Common myeloid progenitor, CD34-positive (primary cell): ENCODE data around the gene UST.

Source experiments
- CTCF ChIA-PET: fragments of 350-600 bp; sonication (Branson Sonifier 250); formaldehyde crosslinking; loops from one replicate; lab custom pipeline; 2021; ENCODE audit warnings: antibody characterized with exemption; lab: Charles Lee
- POLR2A ChIA-PET: fragments of 350-600 bp; sonication (Branson Sonifier 250); formaldehyde crosslinking; loops from one replicate; lab custom pipeline; 2021; ENCODE audit warnings: antibody characterized with exemption; lab: Charles Lee
- DNase-seq, 3 donors: peaks; one replicate each; pipeline versions ENCODE4 v3.0.0 to v3.0.0-alpha.2; 2013
- H3K27ac ChIP-seq, 2 experiments: 1 replicate in 1 of 2; 2 replicates in 1 of 2; pipeline ENCODE4 v1.7.0; 2013; ENCODE audit warnings: inconsistent platforms in 2 of 2, low read length in 2 of 2, mild to moderate bottlenecking in 2 of 2, low read depth in 1 of 2, moderate library complexity in 1 of 2; ENCODE audit not compliant: severe bottlenecking in 2 of 2, insufficient read depth in 1 of 2, poor library complexity in 1 of 2
- H3K27me3 ChIP-seq, 5 experiments: replicated peaks in 2 of 5; 1 replicate in 3 of 5; 2 replicates in 2 of 5; pipeline versions ENCODE4 v1.6.1 to v1.7.0; 2013; ENCODE audit warnings: low read length in 4 of 5, mild to moderate bottlenecking in 2 of 5, moderate library complexity in 2 of 5, inconsistent platforms in 1 of 5; ENCODE audit not compliant: insufficient read depth in 5 of 5, control insufficient read depth in 4 of 5
- H3K36me3 ChIP-seq, 4 experiments: 1 replicate in 2 of 4; 2 replicates in 2 of 4; pipeline versions ENCODE4 v1.6.1 to v1.7.0; 2013; ENCODE audit warnings: low read length in 3 of 4, control low read depth in 1 of 4, mild to moderate bottlenecking in 1 of 4; ENCODE audit not compliant: control insufficient read depth in 4 of 4, insufficient read depth in 4 of 4
- H3K4me1 ChIP-seq, 4 experiments: 1 replicate in 3 of 4; 2 replicates in 1 of 4; pipeline versions ENCODE4 v1.6.1 to v1.7.1; 2013; ENCODE audit warnings: low read length in 3 of 4, mild to moderate bottlenecking in 3 of 4, control low read depth in 1 of 4, inconsistent platforms in 1 of 4, moderate library complexity in 1 of 4; ENCODE audit not compliant: control insufficient read depth in 4 of 4, insufficient read depth in 4 of 4; ENCODE audit errors: control extremely low read depth in 1 of 4
- H3K4me3 ChIP-seq, 7 experiments: 1 replicate in 4 of 7; 2 replicates in 3 of 7; pipeline versions ENCODE4 v1.5.1 to v1.7.0; 2013; ENCODE audit warnings: mild to moderate bottlenecking in 7 of 7, low read length in 6 of 7, moderate library complexity in 6 of 7, inconsistent platforms in 2 of 7, low read depth in 2 of 7, control low read depth in 1 of 7; ENCODE audit not compliant: insufficient read depth in 4 of 7, control insufficient read depth in 1 of 7; ENCODE audit errors: extremely low read depth in 1 of 7
- H3K9me3 ChIP-seq, 5 experiments: 1 replicate in 4 of 5; 2 replicates in 1 of 5; pipeline versions ENCODE4 v1.6.1 to v1.7.1; 2013; ENCODE audit warnings: low read length in 4 of 5, mild to moderate bottlenecking in 2 of 5, inconsistent platforms in 1 of 5, low read depth in 1 of 5, moderate library complexity in 1 of 5; ENCODE audit not compliant: control insufficient read depth in 4 of 5, insufficient read depth in 2 of 5; ENCODE audit errors: control extremely low read depth in 1 of 5
- WGBS: methylation state at CpG from one replicate; pipeline ENCODE4 v1.1.5; 2013; ENCODE audit not compliant: insufficient coverage; 5-methylcytosine and 5-hydroxymethylcytosine counted together

The UST gene

GRCh38 chr6:149079911-149080491, 333.2 kb downstream of the UST start:
- no peak overlapping the region for H3K4me3 ChIP-seq
- CTCF ChIA-PET: interaction anchor here (0.8 to 2.6 kb wide), 11 partner anchors 11 to 352 kb away, joined by 3 to 17 read pairs (median 5); no protein-coding TSS in a partner anchor
- peaks cover 15 to 62% (median 28%) of the 10 kb centered on the region in 4 experiments for H3K4me1 ChIP-seq
- H3K9me3 ChIP-seq: no peaks in the 10 kb centered on the region
- H3K27ac ChIP-seq: no peak overlapping the region
- peak in 2 of 3 donors; percentile 47 to 50 for DNase-seq
- H3K36me3 ChIP-seq: no peaks in the 10 kb centered on the region
- POLR2A ChIA-PET: interaction anchor here (0.7 to 1.0 kb wide), 2 partner anchors 14 to 48 kb away, joined by 3 read pairs; no protein-coding TSS in a partner anchor
- no peaks in the 10 kb centered on the region for H3K27me3 ChIP-seq
- 89% methylated on average over 5 of the region's 6 CpGs for WGBS

DNA sequence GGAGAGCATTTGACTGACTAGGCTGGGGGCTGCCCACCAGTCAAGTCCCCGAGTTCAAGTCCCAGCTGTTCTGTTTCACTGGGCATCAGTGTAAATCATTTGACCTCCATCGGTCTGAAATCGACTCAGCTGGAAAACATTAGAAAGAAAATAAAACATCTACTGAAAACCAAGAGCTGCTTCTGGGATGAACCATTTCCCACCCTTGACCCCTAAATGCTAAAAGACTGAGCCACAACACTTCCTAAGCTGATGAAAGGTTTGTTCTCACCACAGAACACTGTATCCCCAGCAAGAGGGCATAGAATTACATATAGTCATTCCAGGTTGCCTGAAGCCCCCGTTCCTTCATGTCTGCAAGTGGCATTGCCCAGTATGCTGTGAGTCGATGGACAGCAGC, 333.7 kb downstream of the UST start:
- Histone ChIP-seq H3K9me3 (no peaks in the 10 kb centered on the region), H3K27me3 (no peaks in the 10 kb centered on the region), H3K4me3 (no peak overlapping the region), H3K4me1 (peaks cover 11 to 60% (median 25%) of the 10 kb centered on the region in 4 experiments), H3K36me3 (no peaks in the 10 kb centered on the region), H3K27ac (no peak overlapping the region)
- ChIA-PET POLR2A (interaction anchor here (0.7 to 1.0 kb wide), 2 partner anchors 14 to 49 kb away, joined by 3 read pairs; no protein-coding TSS in a partner anchor), CTCF (interaction anchor here (0.8 to 2.6 kb wide), 12 partner anchors 9 to 351 kb away, joined by 3 to 17 read pairs (median 5); no protein-coding TSS in a partner anchor)
- WGBS: 99% methylated on average over 5 of the region's 5 CpGs
- DNase-seq: no peak

DNA sequence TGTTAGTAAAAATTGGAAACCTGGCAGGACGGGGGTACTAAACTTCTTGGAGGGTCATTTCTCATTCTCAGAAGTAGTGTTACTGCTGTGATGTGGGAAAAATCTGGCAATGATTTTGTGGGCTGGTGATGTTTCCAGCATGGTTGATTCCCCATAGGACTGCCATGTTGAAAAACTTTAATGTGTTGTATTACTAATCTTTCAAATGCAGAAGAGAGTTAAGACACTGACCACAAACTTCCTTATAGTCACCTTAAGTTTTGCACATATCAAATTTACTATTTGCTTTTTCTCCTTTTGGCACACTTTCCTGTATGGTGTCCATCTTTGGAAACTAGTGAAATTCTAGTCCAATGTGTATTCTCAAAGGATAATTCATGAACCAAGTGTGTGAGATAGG, 334.5 kb downstream of the UST start:
- CTCF ChIA-PET: interaction anchor here (1.1 to 2.6 kb wide), 7 partner anchors 8 to 351 kb away, joined by 3 to 17 read pairs (median 5); no protein-coding TSS in a partner anchor

GRCh38 chr6:149082320-149082719, 335.5 kb downstream of the UST start:
- 0% methylated on average over 3 of the region's 6 CpGs for WGBS
- Histone ChIP-seq H3K27me3 (no peaks in the 10 kb centered on the region), H3K4me3 (no peak overlapping the region), H3K9me3 (no peaks in the 10 kb centered on the region), H3K36me3 (no peaks in the 10 kb centered on the region), H3K4me1 (peaks cover 10 to 53% (median 18%) of the 10 kb centered on the region in 4 experiments), H3K27ac (no peak overlapping the region)
- POLR2A ChIA-PET: interaction anchor here (0.7 kb wide), 1 partner anchor 240 kb away, joined by 3 read pairs; no protein-coding TSS in a partner anchor
- CTCF ChIA-PET: interaction anchor here (0.6 to 2.0 kb wide), 23 partner anchors 9 to 435 kb away, joined by 3 to 11 read pairs (median 3); no protein-coding TSS in a partner anchor
- DNase-seq: peak; percentile 82 to 90 (median 88)

More for the DNA sequence above, 334.5 kb downstream of the UST start:
- Histone ChIP-seq H3K27ac (no peak overlapping the region), H3K4me1 (peaks cover 10 to 53% (median 18%) of the 10 kb centered on the region in 4 experiments), H3K4me3 (no peak overlapping the region), H3K9me3 (no peaks in the 10 kb centered on the region), H3K27me3 (no peaks in the 10 kb centered on the region), H3K36me3 (no peaks in the 10 kb centered on the region)
- POLR2A ChIA-PET: no interaction called here
- peak in 2 of 3 donors; percentile 31 to 53 for DNase-seq
- WGBS: 75% methylated on average over 1 of the region's 1 CpG

- CTCF ChIA-PET: interaction anchor here (0.6 to 2.5 kb wide), 6 partner anchors 9 to 433 kb away, joined by 3 to 13 read pairs (median 6); no protein-coding TSS in a partner anchor
- no peaks in the 10 kb centered on the region for H3K27me3 ChIP-seq
- H3K27ac ChIP-seq: no peak overlapping the region
- H3K36me3 ChIP-seq: no peaks in the 10 kb centered on the region
- DNase-seq: no peak
- H3K9me3 ChIP-seq: no peaks in the 10 kb centered on the region
- no peak overlapping the region for H3K4me3 ChIP-seq
- peaks cover 10 to 53% (median 18%) of the 10 kb centered on the region in 4 experiments for H3K4me1 ChIP-seq
- POLR2A ChIA-PET: interaction anchor here (1.3 kb wide), 1 partner anchor 56 kb away, joined by 3 read pairs; no protein-coding TSS in a partner anchor
Measured at GRCh38 chr6:149084026-149084425, 337.2 kb downstream of the UST start.

GRCh38 chr6:149084808-149085556, 338.2 kb downstream of the UST start:
- Histone ChIP-seq H3K27me3 (no peaks in the 10 kb centered on the region), H3K27ac (no peak overlapping the region), H3K4me3 (no peak overlapping the region), H3K9me3 (no peaks in the 10 kb centered on the region), H3K36me3 (no peaks in the 10 kb centered on the region), H3K4me1 (peaks cover 10 to 50% (median 15%) of the 10 kb centered on the region in 4 experiments)
- WGBS: no CpG with 5 or more reads among the region's 6 CpGs
- ChIA-PET CTCF (interaction anchor here (0.7 to 2.5 kb wide), 10 partner anchors 10 to 432 kb away, joined by 3 to 13 read pairs (median 5); no protein-coding TSS in a partner anchor), POLR2A (interaction anchor here (1.3 kb wide), 1 partner anchor 55 kb away, joined by 3 read pairs; no protein-coding TSS in a partner anchor)
- peak in 2 of 3 donors; percentile 15 to 26 for DNase-seq
